Stimulated activated memory B cell treated with anti-CD40 and anti-IgM and Interleukin-4, amounts not matched to agents 10 μg/mL and 1 μg/mL and 100 μg/mL, for 72 hours (primary cell): ENCODE results near the gene C8G.

ENCODE experiments used
- ATAC-seq: fragments of 150-1000 bp; cut with Tn5 transposase; 2 replicates; pipeline ENCODE4 v1.10.0; 2021
- H3K27ac Mint-ChIP-seq: one replicate; pipeline ENCODE4 v1.8.0; 2022; ENCODE audit warnings: mild to moderate bottlenecking, mixed read lengths
- H3K27me3 Mint-ChIP-seq: one replicate; pipeline ENCODE4 v1.8.0; 2022; ENCODE audit warnings: mixed read lengths
- H3K36me3 Mint-ChIP-seq: one replicate; pipeline ENCODE4 v1.8.0; 2022; ENCODE audit warnings: mixed read lengths
- H3K4me1 Mint-ChIP-seq: one replicate; pipeline ENCODE4 v1.8.0; 2022; ENCODE audit warnings: mixed read lengths
- H3K4me3 Mint-ChIP-seq: one replicate; pipeline ENCODE4 v1.8.0; 2022; ENCODE audit warnings: mild to moderate bottlenecking, moderate library complexity, mixed read lengths
- H3K9me3 Mint-ChIP-seq: one replicate; pipeline ENCODE4 v1.8.0; 2022; ENCODE audit warnings: mixed read lengths

C8G gene

DNA sequence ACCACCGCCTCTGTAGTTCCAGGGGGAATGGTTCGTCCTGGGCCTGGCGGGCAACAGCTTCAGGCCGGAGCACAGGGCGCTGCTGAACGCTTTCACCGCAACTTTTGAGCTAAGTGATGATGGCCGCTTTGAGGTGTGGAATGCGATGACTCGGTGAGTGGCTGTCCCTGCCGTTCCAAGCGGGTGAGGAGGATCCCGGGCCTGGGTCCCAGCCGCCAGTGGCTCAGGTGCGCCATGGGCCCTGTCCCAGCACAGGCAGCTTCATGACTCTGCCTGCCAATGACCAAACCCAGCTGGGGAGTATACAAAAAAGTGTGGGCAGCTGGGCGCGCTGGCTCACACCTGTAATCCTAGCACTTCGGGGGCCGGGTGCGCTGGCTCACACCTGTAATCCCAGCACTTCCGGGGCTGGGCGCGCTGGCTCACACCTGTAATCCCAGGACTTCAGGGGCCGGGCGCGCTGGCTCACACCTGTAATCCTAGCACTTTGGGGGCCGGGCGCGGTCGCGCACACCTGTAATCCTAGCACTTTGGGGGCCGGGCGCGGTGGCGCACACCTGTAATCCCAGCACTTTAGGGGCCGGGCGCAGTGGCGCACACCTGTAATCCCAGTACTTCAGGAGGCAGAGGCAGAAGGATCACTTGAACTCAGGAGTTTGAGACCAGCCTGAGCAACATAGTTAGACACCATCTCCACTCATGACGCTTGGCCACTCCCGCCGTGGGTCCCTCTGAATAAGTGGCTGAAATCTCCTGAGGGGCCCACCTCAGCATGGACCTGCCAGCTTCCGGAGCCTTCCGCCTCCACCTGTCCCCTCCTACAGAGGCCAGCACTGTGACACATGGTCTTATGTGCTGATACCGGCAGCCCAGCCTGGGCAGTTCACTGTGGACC lies 8.1 kb downstream of the C8G start:
- no peak for ATAC-seq
- peaks cover 5% of the 10 kb centered on the region for H3K9me3 Mint-ChIP-seq
- H3K36me3 Mint-ChIP-seq, result peaks cover 6% of the 10 kb centered on the region
- H3K4me3 Mint-ChIP-seq, result no peak overlapping the region
- no peak overlapping the region for H3K27ac Mint-ChIP-seq
- H3K4me1 Mint-ChIP-seq, result peaks cover 14% of the 10 kb centered on the region
- peaks cover 29% of the 10 kb centered on the region for H3K27me3 Mint-ChIP-seq

DNA sequence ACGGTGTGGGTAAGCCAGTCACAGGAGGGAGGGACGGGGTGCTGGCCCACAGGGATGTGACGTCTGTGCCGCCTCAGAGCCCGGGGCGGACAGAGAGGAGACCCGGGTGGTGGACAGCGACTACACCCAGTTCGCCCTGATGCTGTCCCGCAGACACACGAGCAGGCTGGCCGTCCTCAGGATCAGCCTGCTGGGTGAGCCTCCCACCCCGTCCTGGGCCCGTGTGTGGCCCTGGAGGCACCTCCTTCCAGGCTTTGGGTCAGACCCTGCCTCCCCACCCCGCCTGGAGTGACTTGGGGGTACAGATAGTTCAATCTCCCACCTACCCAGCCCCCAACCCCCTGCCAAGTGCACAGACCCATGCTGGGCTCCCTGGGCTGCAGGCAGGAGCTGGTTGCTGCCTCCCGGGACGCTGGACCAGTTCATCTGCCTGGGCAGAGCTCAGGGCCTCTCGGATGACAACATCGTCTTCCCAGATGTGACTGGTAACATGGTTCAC lies 8.8 kb downstream of the C8G start:
- Mint-ChIP-seq H3K27ac (no peak overlapping the region), H3K4me3 (no peak overlapping the region), H3K36me3 (peaks cover 6% of the 10 kb centered on the region), H3K4me1 (peaks cover 14% of the 10 kb centered on the region), H3K27me3 (peaks cover 36% of the 10 kb centered on the region), H3K9me3 (peaks cover 5% of the 10 kb centered on the region)
- no peak for ATAC-seq

DNA sequence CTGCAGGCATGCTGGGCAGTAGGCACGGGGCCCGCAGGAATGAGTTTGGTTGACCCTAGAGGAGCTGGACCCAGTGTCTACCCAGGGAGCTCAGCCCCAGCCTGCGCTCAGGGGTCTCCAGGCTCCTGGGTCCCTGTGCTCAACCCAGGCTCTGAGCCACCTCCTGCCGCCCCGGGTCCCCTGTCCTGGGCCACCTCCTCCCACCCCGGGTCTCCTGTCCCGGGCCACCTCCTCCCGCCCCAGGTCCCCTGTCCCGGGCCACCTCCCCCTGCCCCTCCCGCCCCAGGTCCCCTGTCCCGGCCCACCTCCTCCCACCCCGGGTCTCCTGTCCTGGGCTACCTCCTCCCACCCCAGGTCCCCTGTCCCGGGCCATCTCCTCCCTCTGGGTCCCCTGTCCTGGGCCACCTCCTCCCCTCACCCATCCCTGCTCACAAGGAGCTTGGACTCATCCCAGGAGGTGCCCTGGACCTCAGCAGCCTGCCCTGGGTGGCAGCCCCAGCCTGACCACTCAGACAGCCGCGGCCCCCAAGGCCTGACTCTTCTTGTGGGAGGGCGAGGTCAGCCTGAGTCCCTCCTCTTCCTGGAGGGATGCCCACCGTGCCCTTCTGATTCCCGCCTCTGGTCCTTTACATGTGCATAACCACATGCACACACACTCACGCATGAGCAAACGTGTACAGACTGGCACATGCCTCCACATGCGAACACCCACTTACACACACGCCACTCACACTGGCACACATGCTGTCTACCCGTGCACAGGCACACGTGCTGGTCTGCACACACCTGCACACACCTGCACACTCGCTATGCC lies 9.4 kb downstream of the C8G start:
- Mint-ChIP-seq H3K36me3 (peaks cover 6% of the 10 kb centered on the region), H3K27me3 (peaks cover 42% of the 10 kb centered on the region), H3K4me3 (no peak overlapping the region), H3K9me3 (peaks cover 5% of the 10 kb centered on the region), H3K27ac (no peak overlapping the region), H3K4me1 (peaks cover 10% of the 10 kb centered on the region)
- ATAC-seq, result no peak

DNA sequence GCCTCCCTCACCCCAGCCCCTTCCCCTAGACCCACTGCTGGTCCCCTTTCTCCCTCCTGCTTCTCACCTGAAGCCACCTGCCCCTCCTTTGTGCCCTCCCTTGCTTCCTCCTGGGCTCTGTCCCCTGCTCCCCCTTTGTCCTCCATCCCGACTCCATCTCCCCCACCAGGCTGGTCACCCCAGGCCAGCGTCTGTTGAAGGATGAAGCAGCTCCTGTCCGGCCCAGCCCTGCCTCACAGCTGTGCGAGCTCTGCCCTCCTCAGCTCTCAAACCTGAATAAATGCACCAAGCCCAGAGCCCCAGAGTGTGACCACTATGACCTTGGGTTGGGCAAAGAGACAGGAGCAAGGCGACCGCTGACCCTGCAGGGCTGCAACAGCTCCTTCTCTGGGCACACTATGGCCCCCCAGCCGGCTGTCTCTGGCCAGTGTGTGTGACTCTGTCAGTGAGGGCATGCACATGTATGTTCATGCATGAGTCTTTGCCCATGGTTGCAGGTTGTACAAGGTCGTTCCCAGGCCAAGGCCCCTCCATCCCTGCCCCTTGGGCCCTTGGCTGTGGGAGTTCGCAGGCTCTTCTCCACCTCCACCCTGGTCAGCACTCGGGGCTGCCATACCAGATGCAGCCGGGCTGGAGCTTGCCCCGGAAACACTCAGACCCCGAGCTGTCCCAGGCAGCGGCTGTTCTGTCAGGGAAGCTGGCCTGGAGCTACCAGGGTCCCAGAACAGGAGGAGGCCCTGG lies 10.3 kb downstream of the C8G start:
- Mint-ChIP-seq H3K4me3 (no peak overlapping the region), H3K27ac (no peak overlapping the region), H3K9me3 (peaks cover 5% of the 10 kb centered on the region), H3K36me3 (peaks cover 6% of the 10 kb centered on the region), H3K4me1 (peaks cover 2% of the 10 kb centered on the region), H3K27me3 (peaks cover 42% of the 10 kb centered on the region)
- ATAC-seq, result no peak

DNA sequence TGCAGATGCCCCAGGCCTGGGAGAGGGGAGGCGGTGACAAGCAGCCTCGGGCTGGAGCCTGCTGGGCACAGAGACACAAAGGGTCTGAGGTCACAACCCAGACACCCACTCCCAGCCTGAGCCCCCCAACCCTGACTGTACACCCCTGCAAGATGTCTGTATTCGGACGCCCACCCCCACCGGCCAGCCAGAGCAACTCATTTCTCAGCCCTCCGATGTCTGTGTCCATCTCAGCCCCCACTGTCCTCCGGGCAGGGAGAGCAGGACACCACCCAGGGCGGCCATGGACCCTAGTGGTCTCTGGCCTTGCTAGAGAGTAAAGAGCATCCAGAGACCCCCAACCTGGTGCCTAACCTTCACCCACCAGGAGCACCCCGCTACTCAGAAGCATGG lies 10.9 kb downstream of the C8G start:
- peaks cover 42% of the 10 kb centered on the region for H3K27me3 Mint-ChIP-seq
- no peak for ATAC-seq
- peaks cover 5% of the 10 kb centered on the region for H3K9me3 Mint-ChIP-seq
- no peak overlapping the region for H3K4me3 Mint-ChIP-seq
- no peak overlapping the region for H3K27ac Mint-ChIP-seq
- peaks cover 6% of the 10 kb centered on the region for H3K36me3 Mint-ChIP-seq
- H3K4me1 Mint-ChIP-seq, result no peaks in the 10 kb centered on the region

DNA sequence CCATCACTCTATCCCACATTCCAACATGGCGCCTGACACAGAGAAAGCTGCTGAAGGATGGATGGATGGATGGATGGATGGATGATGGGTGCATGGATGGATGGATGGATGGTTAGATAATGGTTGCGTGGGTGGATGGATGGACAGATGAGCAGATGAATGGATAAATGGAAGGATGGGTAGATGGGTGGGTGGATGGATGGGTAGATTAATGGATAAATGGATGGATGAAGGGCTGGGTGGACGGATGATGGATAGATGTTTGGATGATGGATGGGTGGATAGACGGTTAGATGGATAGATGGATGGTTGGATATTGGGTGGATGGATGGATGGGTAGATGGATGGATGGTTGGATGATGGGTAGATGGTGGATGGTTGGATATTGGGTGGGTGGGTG lies 11.6 kb downstream of the C8G start:
- Mint-ChIP-seq H3K4me3 (no peak overlapping the region), H3K4me1 (no peaks in the 10 kb centered on the region), H3K9me3 (peaks cover 5% of the 10 kb centered on the region), H3K27ac (no peak overlapping the region), H3K27me3 (peaks cover 42% of the 10 kb centered on the region), H3K36me3 (peaks cover 6% of the 10 kb centered on the region)
- ATAC-seq, result no peak

DNA sequence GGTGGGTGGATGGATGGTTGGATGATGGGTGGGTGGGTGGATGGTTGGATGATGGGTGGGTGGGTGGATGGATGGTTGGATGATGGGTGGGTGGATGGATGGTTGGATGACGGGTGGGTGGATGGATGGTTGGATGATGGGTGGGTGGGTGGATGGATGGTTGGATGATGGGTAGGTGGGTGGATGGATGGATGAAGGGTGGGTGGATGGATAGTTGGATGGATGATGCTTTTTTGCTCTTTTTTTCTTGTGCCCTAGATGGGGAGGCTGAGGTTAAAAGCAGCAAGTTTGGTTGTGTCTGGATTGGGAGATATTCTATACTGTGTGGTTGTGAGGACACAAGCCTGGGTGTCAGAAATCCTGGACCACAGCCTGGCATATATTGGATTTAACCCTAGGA lies 12.4 kb downstream of the C8G start:
- no peak for ATAC-seq

DNA sequence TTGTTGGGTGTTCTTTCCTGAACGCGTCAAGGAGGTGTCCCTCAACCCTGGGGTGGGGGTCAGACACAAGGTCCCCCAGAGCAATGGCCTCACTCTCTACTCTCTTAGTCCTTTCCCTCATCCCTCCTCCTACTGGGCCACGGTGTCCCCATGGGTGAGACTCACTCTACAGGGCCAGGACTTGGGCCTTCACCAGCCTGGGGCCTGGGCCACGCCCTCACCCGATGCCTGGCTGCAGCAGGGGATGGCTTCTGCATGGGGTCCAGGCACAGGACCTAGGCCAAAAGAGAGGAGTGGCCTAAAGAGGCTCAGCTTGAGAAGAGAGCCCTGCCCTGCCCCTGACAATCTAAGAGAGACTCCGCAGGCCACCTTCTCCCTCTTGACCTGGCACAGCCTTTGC lies 12.9 kb downstream of the C8G start:
- H3K9me3 Mint-ChIP-seq, result peaks cover 5% of the 10 kb centered on the region
- H3K27ac Mint-ChIP-seq, result no peak overlapping the region
- peaks cover 42% of the 10 kb centered on the region for H3K27me3 Mint-ChIP-seq
- H3K4me3 Mint-ChIP-seq, result no peak overlapping the region
- no peak for ATAC-seq
- peaks cover 6% of the 10 kb centered on the region for H3K36me3 Mint-ChIP-seq
- no peaks in the 10 kb centered on the region for H3K4me1 Mint-ChIP-seq

More for the DNA sequence above, 12.4 kb downstream of the C8G start:
- peaks cover 5% of the 10 kb centered on the region for H3K9me3 Mint-ChIP-seq
- no peaks in the 10 kb centered on the region for H3K4me1 Mint-ChIP-seq
- H3K27ac Mint-ChIP-seq, result no peak overlapping the region
- H3K4me3 Mint-ChIP-seq, result no peak overlapping the region
- peaks cover 42% of the 10 kb centered on the region for H3K27me3 Mint-ChIP-seq
- H3K36me3 Mint-ChIP-seq, result peaks cover 6% of the 10 kb centered on the region

DNA sequence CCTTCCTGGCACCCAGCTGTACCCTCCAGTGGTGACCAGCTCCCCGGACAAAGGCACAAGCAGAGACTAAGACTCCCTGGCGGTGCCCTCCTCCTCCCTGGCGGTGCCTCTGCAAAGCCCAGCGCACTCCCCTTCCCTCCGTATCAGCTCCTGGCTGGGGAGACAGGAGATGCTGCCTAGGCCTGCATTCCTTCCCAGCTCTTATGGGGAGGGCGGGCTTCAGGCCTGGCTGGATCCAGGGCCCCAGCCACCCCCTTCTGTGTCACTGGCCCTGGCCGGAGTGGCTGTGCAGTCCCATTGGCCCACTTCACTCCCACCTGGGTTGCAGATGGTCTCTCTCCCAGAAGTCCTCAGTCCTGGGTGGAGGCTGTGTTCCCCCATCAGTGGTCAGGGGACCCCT lies 13.4 kb downstream of the C8G start:
- Mint-ChIP-seq H3K27me3 (peaks cover 42% of the 10 kb centered on the region), H3K4me3 (no peak overlapping the region), H3K36me3 (peaks cover 6% of the 10 kb centered on the region), H3K27ac (no peak overlapping the region), H3K4me1 (no peaks in the 10 kb centered on the region), H3K9me3 (peaks cover 5% of the 10 kb centered on the region)
- no peak for ATAC-seq

DNA sequence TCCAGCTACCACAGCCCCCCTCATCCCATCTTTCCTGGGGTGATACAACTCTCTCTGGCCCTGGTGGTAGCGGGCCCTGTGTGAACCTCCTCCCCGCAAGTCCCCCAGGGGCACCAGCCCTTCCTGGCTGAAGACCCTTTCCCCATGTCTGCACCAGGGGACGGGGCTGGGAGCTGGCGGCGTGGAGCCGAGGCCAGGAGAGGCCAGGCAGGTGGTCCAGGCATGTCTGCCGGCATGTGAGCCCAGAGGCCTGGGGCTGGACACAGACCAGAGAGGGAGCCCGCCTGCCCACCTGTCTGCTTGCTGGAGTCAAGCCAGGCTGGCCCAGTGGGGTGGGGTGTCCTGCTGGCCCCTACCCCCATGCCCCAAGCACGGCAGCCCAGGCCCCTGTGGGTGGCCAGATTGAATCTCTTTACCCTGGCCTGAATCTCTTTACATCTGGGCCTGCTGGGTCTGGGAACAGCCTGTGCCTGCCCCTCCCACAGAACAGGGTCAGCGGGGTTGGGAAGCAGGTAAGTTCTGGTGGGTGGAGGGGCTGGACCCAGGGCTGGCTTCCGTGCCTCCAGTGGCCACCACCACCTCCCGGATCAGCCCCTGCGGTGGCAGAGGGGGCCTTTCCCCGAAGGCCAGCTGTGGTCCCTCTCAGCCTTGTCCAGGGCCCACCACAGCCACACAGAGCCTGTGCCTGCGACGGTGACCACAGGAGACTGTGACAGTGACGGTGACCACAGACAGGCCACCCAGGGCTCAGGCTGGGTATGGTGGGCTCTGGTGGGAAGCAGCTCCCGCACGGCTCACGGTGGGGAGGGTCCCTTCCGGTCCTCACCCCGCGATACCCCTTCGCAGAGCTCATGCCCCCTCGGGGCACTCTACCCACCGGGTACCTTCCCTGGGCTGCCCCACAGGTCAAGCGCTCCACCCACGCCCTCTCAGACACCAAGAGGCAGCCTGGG lies 14.1 kb downstream of the C8G start:
- peaks cover 5% of the 10 kb centered on the region for H3K9me3 Mint-ChIP-seq
- no peak for ATAC-seq
- no peak overlapping the region for H3K27ac Mint-ChIP-seq
- H3K27me3 Mint-ChIP-seq, result peaks cover 42% of the 10 kb centered on the region
- peaks cover 6% of the 10 kb centered on the region for H3K36me3 Mint-ChIP-seq
- no peak overlapping the region for H3K4me3 Mint-ChIP-seq
- H3K4me1 Mint-ChIP-seq, result no peaks in the 10 kb centered on the region

DNA sequence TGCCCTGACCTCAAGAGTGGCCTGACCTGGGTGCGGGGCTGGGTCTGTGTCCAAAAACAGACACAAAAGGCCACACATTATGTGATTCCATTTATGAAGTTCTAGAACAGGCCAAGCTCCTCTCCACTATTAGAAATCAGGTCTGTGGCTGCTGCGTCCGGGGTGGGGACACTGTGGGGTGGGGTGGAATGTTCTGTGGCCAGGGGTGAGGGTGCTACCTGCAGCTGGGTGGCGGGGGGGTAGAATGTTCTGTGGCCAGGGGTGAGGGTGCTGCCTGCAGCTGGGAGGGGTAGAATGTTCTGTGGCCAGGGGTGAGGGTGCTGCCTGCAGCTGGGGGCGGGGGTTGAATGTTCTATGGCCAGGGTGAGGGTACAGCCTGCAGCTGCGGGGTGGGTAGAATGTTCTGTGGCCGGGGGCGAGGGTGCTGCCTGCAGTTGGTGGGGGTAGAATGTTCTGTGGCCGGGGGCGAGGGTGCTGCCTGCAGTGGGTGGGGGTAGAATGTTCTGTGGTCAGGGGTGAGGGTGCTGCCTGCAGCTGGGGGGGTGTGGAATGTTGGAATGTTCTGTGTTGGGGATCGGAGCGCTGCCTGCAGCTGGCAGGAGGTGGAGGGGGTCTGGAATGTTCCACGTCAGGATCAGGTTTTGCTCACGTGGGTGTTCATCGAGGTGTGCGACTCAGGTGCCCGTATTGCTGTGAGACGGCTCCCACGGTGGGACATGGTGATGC lies 15.3 kb downstream of the C8G start:
- no peaks in the 10 kb centered on the region for H3K4me1 Mint-ChIP-seq
- no peak for ATAC-seq
- H3K27me3 Mint-ChIP-seq, result peaks cover 30% of the 10 kb centered on the region
- peaks cover 6% of the 10 kb centered on the region for H3K36me3 Mint-ChIP-seq
- H3K27ac Mint-ChIP-seq, result no peak overlapping the region
- peaks cover 5% of the 10 kb centered on the region for H3K9me3 Mint-ChIP-seq
- H3K4me3 Mint-ChIP-seq, result no peak overlapping the region

DNA sequence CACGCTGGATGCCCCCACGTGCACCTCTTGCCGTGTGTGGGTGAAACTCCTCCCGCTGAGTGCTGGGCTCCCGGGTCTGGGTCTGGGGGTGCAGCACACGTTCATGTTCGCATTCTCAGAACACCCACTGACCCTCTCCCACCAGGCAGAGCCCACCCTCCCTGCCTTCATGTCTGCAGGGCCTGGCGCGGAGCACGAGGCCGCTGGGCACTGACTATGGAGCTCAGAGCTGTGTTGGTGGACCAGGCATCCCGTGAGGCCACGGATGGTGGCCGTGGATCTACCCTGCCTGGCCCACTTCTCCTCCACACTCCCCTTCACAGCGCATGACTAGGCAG lies 15.9 kb downstream of the C8G start:
- H3K4me1 Mint-ChIP-seq, result peaks cover 5% of the 10 kb centered on the region
- H3K9me3 Mint-ChIP-seq, result peaks cover 5% of the 10 kb centered on the region
- ATAC-seq, result no peak
- no peak overlapping the region for H3K27ac Mint-ChIP-seq
- H3K36me3 Mint-ChIP-seq, result peaks cover 6% of the 10 kb centered on the region
- H3K4me3 Mint-ChIP-seq, result no peak overlapping the region
- peaks cover 30% of the 10 kb centered on the region for H3K27me3 Mint-ChIP-seq

DNA sequence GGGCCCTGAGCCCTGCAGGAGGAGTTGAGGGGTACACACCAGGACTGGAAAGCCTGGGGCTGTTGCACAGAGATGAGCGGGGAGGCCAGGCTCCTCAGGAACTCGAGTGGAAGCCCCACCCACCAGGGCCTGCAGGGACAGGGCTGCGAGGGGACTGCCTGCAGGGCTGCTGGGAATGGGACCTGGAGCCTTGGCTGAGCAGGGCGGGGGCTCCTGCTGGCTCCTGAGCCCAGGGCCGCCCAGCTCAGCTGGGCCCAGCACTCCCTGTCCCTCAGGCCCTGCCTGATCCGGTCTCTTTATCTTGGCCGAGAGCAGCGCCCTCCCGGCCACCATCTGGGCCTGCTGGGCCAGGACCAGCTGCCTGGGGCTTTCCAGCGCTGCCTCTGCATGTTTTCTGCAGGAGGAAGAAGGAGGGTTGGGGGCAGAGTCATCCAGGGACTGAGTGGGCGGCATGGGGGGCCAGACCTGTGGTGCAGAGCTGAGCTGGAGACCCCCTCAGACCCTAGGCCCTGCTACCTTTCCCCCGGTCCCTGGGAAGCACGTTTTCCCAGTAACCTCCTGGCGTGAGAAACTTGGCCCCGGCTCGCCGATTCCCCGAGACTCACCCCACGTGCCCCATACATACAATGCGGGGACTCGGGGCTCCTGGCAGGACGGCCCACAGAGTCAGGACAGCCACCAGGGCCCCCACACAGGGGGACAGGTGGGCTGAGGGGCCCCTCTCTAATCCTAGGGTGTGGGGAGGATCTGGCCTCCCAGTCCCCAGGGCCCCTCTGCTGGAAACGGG lies 16.4 kb downstream of the C8G start:
- Mint-ChIP-seq H3K27me3 (peaks cover 30% of the 10 kb centered on the region), H3K36me3 (peaks cover 5% of the 10 kb centered on the region), H3K27ac (no peak overlapping the region), H3K9me3 (peaks cover 4% of the 10 kb centered on the region), H3K4me1 (peaks cover 10% of the 10 kb centered on the region), H3K4me3 (no peak overlapping the region)
- ATAC-seq, result no peak
